Kidney epithelial cell (primary cell): ENCODE data around the gene DMTF1. TPM values are rescaled to one million over a fixed set of nuclear protein-coding genes. Genes with fewer than 3 reads are reported as not detected.

Source experiments
- DNase-seq: peaks from one replicate; pipeline ENCODE4 v3.0.0-alpha.2; 2010; ENCODE audit warnings: low read depth
- H3K27me3 ChIP-seq: 2 replicates; pipeline ENCODE4 v1.6.0; 2011; ENCODE audit warnings: low read length; ENCODE audit not compliant: control insufficient read depth, insufficient read depth
- H3K36me3 ChIP-seq: 2 replicates; pipeline ENCODE4 v1.5.1; 2011; ENCODE audit warnings: low read length; ENCODE audit not compliant: control insufficient read depth, insufficient read depth
- H3K4me3 ChIP-seq: 2 replicates; pipeline ENCODE4 v1.5.1; 2011; ENCODE audit warnings: low read depth, mild to moderate bottlenecking, control low read depth, low read length
- CTCF ChIP-seq: IDR thresholded peaks from 2 replicates; pipeline ENCODE4 v1.5.1; 2011; ENCODE audit warnings: mild to moderate bottlenecking, moderate library complexity, low read length, control low read depth, inconsistent platforms; ENCODE audit not compliant: insufficient read depth, poor library complexity, severe bottlenecking
- total RNA-seq: library from RNA; depleted of rRNA; stranded (reverse); fragments of >200 nt; gene quantifications from 2 replicates; pipeline ENCODE4 v1.2.3, GENCODE V29; 2015

Gene DMTF1
- total RNA-seq, 1 donor from 2014 or later, result 40.4 TPM

DNA sequence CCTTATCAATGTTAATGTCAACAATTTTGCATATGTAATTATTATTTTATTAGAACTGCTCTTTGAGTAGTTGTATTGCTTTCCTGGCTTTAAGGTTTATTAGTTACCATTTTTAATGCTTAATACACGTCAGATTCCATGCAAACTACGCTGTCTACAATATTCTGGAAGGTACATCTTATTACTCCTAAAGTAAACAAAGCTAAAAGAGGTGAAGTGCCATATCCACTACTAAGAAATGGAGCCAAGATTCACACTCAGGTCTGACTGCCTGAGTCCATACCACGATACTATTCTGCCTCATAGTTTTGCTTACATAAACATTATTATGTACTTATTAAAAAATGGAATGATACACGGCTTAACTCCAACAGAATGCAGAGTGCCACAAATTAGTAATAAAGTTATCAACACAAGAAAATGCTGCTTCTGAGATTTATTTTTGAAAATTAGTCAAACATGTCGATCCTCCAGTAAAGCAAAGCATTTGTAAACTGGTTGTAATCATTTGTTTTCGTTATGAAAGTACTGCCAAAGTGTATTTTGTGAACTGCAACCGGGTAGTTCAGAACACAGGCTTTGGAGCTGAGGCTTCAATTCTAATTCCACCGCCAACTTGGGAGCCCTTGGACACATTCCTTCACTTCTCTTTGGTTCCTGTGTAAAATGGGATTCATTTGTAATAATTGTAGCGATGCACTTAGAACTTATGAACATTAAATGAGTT lies 1.1 kb upstream of the DMTF1 start:
- TF ChIP-seq CTCF, result no peak
- no peaks in the 10 kb centered on the region for H3K36me3 ChIP-seq
- peak overlapping the region; percentile 95 for H3K4me3 ChIP-seq
- DNase-seq, result no peak
- H3K27me3 ChIP-seq, result no peaks in the 10 kb centered on the region

- Histone ChIP-seq H3K4me3 (peak overlapping the region; percentile 95), H3K27me3 (no peaks in the 10 kb centered on the region), H3K36me3 (no peaks in the 10 kb centered on the region)
- peak; percentile 14 for DNase-seq
- no peak for TF ChIP-seq CTCF
Observed at GRCh38 chr7:87151729-87152111, 533 bp upstream of the DMTF1 start.

DNA sequence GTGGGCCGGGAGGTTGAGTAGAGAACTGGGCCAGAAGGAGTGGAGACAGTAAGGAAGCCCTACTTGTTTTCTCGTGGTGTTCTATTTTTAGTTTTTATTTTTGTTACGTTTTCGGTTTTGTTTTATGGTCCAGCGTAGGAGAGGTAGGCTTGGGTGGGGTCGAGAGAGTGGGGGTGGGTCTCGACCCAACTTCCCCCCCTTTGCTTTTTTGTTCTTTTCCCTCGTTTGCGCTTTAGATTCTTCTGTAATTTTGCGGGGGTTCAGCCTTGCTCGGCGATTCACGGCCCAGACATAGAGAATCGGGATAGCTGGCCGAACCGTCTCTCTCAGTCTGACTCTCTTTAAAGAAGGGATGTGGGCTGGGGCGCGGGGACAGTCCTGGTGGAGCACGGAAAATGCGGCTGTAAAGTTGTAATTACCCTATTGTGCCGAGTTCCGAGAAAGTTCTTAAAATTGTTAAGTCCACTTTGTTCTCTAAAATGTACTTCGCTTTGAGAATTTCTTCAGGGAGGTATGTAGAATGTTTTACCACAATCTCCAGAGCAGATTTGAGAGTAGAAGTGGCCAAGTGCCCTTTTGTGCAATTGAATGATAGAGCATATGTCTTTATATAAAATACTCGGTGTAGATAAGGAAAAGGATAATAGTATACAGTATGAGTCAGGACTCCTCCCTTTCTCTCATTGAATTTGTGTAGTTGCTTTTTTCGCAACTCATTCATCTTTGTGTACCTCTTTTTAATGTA lies 816 bp downstream of the DMTF1 start:
- Histone ChIP-seq H3K36me3 (no peaks in the 10 kb centered on the region), H3K4me3 (peak overlapping the region; percentile 95), H3K27me3 (no peaks in the 10 kb centered on the region)
- DNase-seq, result no peak
- no peak for TF ChIP-seq CTCF

DNA sequence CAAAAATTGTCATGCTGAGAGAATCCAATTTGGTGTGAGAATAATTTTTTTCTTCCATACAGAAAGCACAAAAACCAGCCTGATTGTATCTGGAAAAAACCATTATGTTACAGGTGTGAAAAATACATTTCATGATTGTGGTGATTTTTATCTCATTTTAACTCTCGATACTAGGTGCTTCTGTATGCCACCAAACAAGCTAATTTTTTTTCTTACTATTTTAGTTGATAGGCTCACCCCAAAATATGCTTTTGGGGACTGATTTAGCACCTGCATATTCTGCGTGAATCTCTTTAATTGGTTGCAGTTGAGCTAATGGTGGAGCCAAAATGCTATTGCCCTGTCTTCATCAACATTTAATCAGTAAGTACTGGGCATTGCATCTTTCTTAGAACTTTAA lies 1.9 kb downstream of the DMTF1 start:
- no peak for DNase-seq
- no peaks in the 10 kb centered on the region for H3K36me3 ChIP-seq
- peak overlapping the region; percentile 95 for H3K4me3 ChIP-seq
- TF ChIP-seq CTCF, result no peak
- no peaks in the 10 kb centered on the region for H3K27me3 ChIP-seq

DNA sequence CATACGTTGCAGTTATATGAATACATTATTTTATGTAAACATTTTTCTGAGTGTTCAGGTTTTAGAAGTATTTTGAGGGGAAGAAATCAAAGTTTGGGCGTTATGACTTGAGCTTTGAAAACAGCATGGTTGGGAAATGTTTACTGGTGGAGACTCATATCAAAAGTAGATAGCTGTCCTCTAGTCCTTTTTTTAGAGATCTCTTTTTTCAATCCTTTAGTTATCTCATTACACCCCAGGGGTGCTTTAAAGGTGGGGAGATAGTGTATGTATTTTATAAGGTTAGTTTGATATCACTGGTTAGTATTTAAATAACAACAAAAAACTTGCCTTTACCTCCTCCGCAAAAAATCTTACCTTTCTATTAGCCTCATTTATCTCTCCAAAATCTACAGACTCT lies 2.3 kb downstream of the DMTF1 start:
- H3K27me3 ChIP-seq, result no peaks in the 10 kb centered on the region
- no peak for TF ChIP-seq CTCF
- DNase-seq, result no peak
- no peaks in the 10 kb centered on the region for H3K36me3 ChIP-seq
- peak overlapping the region; percentile 95 for H3K4me3 ChIP-seq
